ENCODE results near the gene HCN4.

DNA sequence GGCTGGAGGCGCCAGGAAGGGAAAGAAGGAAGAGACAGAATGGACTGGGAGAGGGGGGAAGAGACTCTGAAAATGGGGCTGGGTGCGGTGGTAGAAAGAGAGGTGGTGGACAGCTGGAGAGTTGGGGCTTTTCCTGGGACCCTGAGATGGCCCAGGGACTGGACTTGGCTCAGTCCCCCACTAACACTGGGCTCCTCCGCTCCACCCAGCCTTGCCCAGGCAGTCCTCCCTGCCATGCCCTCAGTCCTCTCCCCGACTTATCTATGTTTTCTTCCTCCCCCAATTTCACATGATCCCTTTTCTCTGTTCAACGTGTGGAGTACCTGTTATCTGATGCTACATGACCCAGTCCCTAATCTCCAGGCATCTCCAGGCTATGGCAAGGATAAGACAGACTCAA is 6.3 kb upstream of the HCN4 start:
- TF ChIP-seq EZH2phosphoT487 (IDR thresholded peaks at IDR 0.05; ENCODE audit: insufficient read depth, low read depth) (no peak), EZH2 (IDR thresholded peaks at IDR 0.05; ENCODE audit: insufficient read depth, poor library complexity, severe bottlenecking) (no peak)
